Stimulated activated CD8-positive, alpha-beta memory T cell treated with anti-CD3 and anti-CD28 coated beads, Interleukin-12 subunit alpha, Interleukin-12 subunit beta, amount 100 ng/mL, for 4 hours (primary cell): ENCODE data around the gene MTR.
"Not testable (repeated sequence)": the region's sequence is repeated elsewhere in the genome, so short reads cannot be mapped to it uniquely, and the experiment has no call there.

Experiments used
- DNase-seq: peaks from one replicate; pipeline ENCODE4 v3.0.0-alpha.2; 2020; ENCODE audit warnings: low read depth

Gene MTR

DNA sequence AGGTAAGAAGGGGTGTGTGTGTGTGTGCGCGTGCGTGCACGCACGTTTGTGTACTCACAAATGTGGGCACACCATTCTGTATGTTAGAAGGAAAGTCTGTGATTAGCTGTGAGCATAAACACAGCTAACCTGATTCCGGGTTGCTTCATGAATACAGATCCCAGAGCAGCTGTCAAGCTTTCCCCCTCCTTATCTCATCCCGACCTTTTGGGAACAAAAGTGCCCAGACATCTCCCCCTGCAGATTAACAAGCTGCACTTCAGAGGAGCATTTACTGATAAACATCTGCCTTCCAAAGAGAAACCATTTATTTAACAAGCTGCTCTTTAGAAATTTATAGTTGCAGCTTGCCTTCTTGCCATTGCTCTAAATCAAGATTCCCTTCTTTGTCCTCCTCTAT is 112.1 kb downstream of the MTR start:
- DNase-seq: no peak

DNA sequence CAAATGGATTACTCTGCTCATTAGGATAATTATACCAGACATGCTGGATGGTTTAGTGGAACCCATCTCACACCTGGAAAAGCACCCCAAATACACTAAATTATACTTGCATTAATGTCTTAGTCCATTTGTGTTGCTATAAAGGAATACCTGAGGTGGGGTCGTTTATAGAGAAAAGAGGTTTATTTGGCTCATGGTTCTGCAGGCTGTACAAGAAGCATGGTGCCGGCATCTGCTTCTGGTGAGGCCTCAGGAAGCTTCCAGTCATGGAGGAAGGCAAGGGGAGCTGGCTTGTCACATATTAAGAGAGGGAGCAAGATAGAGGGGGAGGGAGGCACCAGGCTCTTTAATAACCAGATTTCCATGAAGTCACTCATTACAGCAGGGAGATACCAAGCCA is 113.6 kb downstream of the MTR start:
- no peak for DNase-seq

DNA sequence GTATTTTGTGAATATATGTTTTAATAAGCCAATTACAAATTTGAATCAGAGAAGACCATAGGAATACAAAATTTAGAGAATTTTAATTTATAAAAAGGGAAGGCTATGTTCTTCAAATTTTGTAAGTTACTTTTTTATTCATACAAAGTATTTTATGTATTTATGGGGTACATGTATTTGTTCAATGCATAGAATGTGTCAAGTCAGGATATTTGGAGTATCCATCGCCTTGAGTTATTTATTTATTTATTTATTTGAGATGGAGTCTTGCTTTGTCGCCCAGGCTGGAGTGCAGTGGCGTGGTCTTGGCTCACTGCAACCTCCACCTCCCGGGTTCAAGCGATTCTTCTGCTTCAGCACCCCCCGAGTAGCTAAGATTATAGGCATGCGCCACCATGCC is 116.0 kb downstream of the MTR start:
- DNase-seq: not testable (repeated sequence)

DNA sequence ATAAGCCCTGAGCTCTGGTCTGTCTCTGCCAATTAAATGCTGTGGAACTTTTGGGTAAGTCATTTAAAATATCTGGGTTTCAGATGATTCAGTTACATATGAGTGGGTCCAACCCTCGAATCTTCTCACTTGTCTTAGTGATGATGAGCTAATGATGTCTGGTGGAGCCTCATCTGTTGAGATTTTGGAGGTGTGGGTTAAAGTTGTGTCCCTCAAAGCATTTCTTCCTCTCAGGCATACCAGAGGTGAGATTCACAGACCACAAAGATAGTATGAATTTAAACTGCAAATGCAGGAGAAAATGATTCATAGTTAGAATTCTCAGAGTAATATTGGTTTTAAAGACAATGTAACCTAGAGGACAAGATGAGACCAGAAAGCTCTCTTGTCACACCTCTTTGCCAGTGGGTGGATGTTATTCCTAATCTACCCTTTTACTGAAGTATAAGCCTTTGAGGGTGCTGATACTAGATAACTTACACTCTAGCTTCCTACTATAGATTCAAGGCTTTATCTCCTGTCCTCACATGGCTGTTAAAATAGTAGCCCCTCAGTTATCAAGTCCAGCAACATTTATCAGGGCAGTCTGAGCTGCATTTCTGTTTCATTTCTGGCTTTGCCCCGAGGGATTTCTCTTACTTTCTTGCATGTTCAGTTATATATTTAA is 118.4 kb downstream of the MTR start:
- no peak for DNase-seq

DNA sequence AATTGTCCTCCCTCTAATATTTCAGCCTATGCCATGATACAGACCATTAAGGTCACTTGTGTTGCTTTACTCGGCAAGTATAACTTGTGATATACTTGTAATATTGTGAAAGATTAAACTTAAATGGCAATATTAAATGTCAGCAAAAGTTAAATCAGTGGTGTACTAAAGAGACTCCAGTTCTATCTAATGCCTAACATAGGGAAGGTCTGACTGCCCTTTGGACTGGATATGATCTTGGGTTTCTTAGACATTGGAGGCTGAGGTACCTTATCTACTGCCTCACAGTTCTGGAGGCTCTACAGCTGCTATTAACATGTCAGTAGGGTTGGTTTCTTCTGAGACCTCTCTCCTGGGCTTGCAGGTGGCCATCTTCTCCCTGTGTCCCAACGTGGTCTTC is 119.3 kb downstream of the MTR start:
- DNase-seq: no peak

DNA sequence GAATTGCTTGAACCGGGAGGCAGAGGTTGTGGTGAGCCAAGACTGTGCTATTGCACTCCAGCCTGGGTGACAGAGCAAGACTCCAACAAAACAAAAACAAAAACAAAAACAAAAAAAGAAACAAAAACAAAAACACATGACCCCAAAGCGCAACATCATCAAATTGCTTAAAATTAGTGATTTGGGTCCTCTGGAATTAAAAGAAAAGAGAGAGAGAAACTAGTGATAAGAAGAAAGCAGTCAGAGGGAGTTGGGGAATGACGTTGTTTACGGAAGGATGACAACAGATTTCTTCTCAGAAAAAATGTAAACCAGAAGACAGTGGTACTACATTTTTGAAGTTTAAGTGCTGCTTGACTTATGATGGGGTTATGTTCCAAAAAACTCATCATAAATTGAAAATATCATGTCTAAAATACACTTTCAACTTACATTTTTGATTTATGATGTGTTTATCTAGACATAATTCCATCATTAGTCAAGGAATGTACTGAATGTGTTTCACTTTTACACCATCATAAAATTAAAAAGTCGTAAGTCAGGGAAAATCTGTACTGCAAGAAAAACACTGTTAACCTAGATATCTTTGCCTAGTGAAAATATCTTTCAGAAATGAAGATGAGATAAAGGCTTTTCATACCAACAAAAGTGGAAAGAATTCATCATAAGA is 121.2 kb downstream of the MTR start:
- DNase-seq: no peak

DNA sequence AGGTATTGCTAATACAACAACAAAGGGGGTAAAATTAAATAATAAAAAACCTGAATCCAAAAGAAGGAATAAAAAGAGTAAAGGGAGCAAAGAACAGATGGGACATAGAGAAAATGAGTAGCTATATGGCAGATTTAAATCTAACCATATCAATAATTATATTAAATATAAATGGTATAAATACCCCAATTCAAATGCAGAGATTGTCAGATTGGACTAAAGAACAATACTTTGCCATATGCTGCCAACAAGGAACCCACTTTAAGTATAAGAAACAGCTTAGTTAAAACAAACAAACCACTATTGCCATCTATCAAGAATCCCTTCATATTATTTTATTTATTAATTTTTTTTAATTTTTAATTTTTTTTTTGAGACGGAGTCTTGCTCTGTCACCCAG is 122.4 kb downstream of the MTR start:
- DNase-seq: no peak

DNA sequence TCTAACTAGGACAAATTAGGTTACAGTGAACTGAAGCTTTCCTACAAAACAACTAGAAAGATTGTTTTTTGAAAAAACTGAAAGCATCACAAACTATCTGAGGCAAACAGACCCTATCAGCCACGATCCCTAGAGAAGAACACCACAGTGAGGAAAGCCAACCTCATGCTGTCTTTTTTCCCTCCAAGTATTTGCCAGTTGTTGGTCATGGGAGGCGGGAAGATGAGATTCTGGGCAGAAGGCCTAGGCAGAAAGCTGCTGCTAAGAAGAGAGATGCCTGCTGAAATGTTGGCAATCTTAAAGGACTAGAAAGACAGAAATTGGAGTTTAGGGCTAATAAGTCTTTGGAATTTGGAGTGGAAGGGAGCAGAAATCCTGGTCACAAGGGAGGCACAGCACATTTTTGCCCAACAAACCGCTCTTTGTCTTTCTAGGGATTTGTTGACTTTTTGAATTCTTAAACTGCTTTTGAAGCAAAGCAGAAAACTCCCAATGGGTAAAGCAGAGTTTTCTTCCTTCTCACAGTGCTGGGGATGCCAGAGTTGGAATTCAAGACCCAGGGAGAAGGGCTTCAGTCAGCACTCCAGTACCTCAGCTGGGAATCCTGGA is 125.3 kb downstream of the MTR start:
- DNase-seq: no peak

DNA sequence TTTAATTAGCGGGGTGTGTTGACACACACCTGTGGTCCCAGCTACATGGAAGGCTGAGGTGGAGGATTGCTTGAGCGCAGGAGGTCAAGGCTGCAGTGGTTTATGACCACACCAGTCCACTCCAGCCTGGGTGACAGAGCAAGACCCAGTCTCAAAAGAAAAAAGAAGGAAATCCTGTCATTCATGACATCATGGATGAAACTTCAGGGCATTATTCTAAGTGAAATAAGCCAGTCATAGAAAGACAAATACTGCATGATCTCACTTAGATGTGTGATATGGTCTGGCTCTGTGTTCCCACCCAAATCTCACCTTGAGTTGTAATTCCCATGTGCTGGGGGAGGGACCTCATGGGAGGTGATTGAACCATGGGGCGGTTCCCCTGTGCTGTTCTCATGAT is 126.5 kb downstream of the MTR start:
- DNase-seq: no peak

DNA sequence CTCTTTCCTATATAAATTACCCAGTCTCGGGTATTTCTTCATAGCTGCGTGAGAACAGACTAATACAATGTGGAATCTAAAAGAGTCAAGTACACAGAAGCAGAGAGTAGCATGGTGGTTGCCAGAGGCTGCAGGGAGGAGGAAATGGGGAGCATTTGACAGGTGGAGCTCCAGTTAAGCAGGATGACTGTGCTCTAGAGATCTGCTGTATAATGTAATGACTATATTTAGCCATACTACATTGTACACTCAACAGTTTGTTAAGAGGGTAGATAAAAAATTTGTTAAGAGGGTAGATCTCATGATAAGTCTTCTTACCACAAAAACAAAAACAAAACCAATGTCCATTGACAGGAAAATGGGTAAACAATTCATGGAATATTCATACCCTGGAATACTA is 127.1 kb downstream of the MTR start:
- DNase-seq: no peak

DNA sequence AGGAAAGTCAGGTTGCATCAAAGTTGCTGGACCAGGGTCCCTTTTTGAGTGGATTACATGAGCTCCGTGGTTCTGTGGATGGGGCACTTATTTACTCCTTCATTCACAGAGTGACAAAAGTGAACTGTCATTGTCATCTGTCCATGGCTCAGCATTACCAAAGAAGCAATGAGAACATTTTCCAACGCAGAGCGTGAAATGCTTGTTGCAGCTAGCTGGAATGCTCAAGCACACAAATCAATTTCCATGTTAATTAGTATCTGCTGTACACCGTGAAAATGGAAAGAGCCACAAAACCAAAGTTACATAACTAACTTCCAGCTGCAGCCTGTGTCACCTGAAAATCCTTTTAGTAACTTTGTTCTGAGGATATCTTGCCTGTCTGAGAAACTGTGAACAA is 130.3 kb downstream of the MTR start:
- no peak for DNase-seq

DNA sequence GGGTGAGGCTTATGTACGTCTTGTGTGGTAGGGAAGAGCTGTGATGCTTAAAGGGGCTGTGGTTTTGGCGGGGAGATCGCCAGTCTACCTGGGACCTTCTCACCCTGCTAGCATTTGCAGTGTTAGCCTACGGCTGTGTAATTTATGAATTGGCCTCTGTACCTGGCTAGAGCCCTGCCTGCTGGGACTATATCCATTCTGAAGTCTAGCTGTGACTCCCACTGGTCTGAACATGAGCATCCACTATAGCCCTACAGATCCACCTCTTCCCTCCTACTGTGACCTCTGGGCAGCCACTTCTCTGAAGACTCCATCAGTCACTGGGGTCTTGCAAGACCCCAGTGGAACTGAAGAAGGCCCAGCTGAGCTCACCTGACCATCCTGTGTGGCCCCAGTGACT is 135.4 kb downstream of the MTR start:
- no peak for DNase-seq

DNA sequence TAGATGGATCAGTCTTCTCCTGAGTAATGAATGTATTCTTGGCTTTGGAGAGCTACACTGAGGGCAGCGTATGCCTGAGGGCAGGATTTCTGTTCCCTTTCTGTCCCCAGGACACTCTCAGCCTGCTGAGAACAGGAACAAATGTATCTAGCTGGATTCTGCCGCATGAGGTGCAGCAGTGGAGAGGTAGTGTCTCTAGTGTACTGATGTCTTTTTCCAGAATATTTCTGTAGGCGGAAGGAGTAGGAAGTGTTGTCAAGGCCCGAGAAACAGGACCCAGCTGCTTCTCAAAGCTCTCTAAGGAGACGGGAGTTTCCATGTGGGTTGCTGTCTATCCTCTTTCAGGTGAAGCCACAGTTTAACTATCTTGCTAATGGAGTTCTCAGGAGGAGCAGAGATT is 143.7 kb downstream of the MTR start:
- DNase-seq: no peak

DNA sequence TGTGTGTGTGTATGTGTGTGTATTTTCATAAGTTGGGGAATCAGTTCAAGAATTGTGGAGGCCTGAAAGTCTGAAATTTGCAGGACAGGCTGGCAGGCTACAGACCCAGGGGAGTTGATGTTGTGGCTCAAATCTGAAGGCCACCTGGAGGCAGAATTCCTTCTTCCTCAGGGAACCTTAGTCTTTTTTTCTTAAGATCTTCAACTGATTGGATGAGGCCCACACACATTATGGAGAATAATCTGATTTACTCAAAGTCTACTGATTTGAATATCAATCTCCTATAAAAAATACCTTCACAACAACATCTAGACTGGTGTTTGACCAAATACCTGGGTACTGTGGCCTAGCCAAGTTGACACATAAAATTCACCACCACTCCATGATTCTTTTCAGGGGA is 147.3 kb downstream of the MTR start:
- no peak for DNase-seq

DNA sequence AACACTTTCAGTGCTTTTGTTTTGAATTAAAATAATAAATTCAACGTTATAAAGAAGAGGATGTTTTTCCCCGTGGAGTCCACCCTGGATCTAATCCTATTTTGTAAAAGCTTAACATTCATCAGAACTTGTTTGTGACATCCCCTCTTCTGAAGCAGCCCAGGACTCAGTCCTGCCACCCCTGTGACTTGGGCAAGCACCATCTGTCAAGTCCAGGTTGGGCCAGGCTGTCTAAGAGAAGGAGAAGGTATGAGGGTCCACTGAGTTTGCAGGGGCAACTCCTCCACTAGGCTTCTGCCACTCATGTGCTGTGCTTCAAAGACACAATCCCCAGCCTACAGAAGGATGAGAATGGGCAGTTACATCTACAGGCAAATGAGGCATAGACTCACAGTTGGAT is 149.5 kb downstream of the MTR start:
- no peak for DNase-seq

DNA sequence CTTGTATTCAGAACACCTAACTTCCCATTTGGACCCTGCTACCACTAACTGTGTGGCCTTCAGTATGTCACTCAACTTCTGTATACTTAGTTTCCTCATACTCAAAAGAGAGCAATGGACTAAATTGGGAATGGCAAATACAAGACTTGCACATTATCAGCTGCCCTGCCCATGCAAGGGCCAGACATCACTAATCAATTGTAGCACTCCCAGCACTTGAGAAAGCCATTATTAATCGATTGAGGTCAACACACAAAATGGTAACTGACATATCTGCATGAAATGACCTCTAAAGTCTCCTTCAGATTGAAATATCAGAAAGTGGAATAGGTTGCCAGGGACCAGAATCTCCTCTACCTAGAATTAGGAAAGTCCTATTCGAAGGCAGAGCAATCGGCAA is 149.9 kb downstream of the MTR start:
- DNase-seq: no peak

DNA sequence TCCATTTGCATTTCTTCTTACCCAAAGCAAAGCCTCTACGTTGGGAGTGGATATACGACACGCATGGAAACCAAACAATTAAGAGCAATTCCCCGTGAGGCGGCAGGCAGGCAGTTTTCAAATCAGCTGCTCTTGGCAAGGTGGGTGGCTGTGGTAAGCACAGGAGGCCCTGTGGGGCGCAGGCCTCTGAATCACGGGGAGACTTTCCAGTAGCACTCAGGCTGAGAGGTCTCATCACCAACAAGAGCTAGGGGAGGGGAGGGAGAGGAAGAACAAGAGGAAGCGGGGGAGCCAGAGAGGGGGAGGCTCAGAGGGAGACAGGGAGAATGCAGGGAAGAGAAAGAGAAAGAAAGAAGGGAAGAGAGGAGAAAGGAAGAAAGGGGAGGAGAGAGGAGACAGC is 152.7 kb downstream of the MTR start:
- DNase-seq: no peak

DNA sequence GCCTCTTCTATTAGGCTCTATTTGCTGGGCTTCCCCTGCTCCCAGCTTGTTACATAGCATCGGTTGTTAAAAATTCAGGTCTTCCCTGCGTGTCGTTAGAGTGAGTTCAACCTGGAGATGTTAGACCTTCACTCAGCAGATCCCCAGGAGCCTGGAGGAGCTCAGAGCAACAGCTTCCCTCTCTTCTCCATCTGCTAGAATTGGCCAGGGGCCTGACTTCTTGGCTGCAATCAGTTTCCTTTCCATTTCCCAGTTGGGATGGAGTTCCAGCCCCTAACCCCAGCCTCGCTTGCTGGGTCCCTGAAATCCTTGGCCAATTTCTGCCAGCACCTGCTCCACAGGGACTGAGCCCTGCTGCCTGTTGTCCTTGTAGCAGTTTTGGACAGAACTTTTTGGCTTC is 153.3 kb downstream of the MTR start:
- no peak for DNase-seq

DNA sequence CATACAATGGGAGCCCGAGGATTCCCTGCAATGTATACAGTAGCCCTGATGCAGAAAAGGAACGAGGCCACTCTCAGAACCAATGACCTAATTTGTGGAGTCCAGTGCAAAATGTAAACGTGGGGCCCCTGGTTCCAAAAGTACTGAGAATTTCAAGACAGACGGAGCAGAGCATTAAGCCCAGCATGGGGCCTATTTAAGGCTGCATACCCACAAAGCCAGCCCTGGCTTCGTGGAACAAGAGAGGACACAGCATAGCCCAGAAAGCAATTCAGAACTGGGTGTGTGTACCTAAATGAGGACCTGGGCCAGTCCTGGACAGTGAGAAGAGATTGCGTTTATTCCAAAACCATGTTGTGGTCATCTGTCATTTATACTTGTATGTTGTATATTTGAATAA is 153.9 kb downstream of the MTR start:
- no peak for DNase-seq

DNA sequence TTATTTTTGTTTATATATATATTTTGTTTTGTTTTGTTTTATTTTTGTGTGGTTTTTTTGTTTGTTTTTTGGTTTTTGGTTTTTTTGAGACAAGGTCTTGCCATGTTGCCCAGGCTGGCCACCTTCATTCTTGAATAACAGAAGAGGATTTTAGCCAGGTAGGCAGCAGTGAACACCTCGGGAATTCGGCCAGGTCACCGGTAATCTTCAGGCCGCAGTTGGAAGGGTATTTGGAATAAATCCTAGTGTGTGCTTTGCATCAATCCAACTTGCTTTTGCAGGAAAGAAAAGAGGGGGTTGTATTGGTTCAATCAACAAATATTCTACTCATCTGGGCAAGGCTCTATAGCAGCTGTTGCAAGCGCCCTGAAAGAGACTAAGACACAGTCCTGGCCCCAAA is 155.3 kb downstream of the MTR start:
- DNase-seq: no peak

DNA sequence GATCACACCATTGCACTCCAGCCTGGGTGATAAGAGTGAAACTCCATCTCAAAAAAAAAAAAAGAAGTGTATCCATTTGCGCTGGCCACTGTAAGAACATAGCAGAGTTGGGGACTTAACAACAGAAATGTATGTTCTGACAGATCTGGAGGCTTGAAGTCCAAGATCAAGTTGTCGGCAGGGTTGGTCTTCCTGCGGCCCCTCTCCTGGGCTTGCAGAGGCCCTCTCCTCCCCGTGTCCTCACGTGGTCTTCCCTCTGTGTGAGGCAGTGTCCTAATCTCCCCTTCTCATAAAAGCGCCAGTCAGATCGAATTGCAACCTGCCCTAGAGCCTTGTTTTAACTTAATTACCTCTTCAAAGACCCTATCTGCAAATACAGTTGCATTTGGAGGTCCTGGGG is 156.6 kb downstream of the MTR start:
- DNase-seq: no peak

DNA sequence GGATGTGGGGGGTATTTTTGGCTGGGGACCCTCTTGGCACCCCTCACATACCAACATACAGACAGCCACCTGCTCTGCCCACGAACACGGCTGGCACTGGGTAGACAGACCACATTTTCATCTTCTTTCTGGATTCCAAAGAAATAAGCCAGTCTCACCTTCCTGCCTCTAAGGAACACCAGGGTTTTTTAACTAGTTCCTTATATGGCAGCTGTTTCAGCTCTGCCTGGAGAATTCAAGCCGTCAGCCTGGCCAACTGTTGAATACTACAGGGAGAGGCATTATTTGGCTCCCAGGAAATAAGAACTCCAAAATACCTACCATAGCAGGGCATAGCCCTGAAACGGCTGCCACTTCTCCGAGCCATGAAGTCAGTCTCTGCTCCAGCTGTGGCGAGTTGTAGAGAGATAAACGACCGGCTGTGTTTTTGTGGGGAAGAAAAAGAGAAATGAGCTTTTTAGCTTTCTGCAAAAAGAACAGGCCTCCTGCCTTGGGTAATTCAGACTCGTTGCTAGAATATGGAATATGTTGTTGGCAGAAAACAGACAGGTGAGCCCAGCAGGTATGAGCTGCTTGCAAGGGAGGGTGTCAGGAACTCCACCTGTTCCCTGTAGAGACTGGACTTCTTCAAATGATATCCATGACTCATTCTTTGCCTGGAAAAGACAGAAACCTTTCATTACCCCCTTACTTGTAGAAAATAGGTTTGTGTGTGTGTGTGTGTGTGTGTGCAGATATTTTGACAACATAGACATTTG is 157.3 kb downstream of the MTR start:
- no peak for DNase-seq

DNA sequence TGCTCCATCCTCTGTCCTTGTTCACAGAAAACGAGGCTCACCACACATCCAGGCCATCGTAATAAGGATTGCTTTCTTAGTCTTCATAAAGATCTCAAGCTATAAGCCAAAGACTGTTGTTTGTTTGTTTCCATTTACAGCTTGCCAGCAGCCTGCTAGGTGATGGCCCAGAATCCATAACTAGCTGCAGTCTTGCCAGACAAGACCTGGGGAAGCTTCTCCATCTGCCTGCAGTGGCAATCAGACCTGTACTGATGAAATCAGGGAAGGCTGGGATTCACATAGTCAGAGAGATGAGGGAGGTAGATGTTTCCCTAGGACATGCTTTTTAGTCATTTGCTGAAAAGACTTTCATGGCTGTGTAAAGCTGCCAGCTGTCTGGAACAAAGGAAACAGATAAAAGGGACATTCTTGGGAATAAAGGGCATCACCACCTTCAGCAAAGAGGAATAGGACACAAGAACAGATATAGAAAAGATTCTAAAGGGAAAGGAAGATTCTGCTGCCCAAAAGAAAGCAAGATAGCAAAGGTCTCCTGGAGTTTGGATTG is 158.1 kb downstream of the MTR start:
- no peak for DNase-seq
